GM19468 (cell line): ENCODE data around the gene ATP5F1D.

Source experiments
- ATAC-seq: cut with Tn5 transposase; IDR thresholded peaks from one replicate; pipeline ENCODE4 v1.9.1; 2021; ENCODE audit warnings: mild to moderate bottlenecking, moderate library complexity, moderate number of reproducible peaks; ENCODE audit not compliant: unreplicated experiment; ENCODE audit errors: extremely low read depth

ATP5F1D gene

GRCh38 chr19:1220477-1220930 is 21.0 kb upstream of the ATP5F1D start:
- ATAC-seq, result no peak

DNA sequence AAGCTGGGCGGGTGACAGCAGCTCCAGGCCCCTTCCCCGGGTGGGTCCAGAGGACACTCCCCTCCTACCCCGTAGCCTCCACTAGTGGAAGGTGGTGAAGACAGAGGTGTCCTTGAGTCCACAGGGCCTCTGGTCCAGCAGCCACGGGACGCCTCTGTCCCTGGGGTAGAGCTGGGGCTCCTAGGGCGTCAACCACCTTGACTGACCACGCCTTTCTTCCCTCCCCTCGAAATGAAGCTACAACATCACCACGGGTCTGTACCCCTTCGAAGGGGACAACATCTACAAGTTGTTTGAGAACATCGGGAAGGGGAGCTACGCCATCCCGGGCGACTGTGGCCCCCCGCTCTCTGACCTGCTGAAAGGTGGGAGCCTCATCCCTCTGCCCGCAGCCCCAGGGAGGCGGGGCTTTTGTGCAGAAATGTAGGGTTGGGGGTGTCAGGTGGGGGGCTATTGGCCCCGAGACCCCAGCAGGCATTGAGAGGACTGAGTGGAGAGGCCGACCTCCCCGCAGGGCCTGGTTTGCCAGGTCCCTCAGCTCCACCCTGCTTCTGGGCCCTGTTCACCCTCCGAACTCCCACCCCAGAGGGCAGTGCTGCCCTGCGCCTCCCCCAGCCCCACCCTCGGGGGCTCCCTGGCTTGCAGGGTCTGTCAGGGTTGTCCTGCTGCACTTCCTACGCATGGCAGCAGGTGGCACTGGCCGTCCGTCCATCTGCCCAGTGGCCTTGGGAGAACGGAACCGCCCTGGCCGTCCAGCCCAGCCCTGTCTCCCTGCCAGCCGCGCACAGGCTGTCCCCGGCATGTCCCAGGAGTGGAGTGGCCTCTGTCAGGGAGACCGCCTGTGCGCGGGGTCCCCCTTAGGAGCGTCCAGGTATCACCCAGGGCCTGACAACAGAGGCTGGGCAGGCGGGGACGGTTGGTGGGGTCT is 20.3 kb upstream of the ATP5F1D start:
- no peak for ATAC-seq

DNA sequence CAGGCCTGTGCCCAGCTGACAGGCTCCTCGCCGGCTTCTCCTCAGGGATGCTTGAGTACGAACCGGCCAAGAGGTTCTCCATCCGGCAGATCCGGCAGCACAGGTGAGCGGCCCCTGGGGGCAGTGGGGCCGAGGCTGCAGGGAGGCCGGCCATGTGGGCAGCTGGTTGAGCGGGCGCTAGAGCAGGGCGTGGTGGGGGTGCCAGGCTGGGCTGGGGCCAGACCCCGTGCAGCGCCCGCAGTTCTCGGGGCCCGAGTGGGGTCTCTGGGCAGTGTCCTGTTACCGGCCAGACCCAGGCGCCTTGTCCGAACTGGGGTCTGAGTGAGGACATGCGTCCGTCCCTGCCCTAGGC is 19.7 kb upstream of the ATP5F1D start:
- ATAC-seq, result no peak

DNA sequence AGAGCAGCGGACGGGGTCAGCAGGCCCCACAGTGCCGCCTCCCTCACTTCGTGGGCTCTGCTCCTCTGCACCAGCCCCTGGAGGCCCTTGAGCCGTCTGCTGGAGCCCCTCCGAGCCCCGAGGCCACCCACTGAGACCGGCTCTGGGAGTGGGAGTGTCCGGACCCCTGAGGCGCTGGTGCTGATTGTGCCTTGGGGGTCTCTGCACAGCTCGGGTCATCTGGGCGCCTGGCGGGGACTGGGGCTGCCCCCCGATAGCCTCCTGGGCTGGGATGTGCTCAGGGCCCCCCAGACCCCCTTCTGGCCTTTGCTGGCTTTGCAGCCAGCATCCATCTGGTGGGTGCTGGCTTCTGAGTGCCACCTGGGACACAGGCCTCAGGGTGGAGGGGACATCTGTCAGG is 19.2 kb upstream of the ATP5F1D start:
- no peak for ATAC-seq

DNA sequence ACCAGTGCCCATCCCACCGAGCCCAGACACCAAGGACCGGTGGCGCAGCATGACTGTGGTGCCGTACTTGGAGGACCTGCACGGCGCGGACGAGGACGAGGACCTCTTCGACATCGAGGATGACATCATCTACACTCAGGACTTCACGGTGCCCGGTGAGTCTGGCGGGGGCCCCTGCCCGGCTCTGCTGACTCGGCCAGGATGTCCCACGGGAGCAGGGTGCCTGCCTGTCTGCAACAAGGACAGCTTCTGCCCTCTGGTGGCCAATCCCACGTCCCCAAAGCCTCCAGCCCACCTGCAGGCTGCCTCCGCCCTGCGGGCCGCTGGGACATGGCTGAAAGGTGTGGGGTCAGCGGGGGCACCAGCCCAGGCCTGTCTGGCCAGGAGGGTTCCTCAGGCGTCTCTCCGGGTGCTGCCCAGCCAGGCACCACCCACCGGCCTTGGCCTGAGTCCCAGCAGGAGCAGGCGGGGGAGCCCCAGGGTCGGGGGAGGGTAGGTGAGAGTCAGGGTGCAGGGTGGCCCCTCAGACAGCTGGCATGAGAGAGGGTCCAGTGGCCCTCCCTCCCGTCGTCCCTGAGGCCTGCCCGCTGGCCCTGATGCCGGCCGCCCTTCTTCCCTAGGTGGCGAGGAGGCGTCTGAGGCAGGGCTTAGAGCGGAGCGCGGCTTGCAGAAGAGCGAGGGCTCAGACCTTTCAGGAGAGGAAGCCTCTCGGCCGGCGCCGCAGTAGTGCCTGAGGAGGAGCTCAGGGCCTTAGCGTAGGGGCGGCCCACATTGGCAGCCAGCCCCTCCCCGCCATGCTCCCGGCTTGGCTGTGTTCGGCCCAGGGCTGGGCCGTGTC is 18.3 kb upstream of the ATP5F1D start:
- no peak for ATAC-seq

- ATAC-seq, result no peak
These were observed 17.3 kb upstream of the ATP5F1D start for GRCh38 chr19:1224047-1224825.

DNA sequence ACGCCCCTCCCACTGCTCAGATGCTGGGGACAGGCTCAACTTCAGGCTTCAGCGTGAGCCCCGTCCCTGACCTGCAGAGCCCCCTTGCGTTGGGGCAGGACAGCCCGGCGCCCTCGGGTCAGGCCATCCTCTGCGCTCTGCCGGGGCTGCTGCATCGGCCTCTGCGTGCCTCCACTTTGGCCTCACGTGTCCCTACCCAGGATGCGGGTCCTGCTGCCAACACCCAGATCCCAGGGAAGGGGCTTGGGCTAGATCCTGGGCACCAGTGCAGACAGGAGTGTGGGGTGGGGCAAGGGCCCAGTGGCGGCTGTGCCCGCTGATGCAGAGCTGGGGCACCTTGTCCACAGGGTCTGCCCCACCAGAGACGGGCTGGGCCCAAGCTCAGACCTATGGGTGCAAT is 16.7 kb upstream of the ATP5F1D start:
- ATAC-seq, result no peak

- ATAC-seq, result no peak
These were observed 15.9 kb upstream of the ATP5F1D start for GRCh38 chr19:1225440-1226226.

- ATAC-seq, result no peak
These were observed 15.4 kb upstream of the ATP5F1D start for GRCh38 chr19:1226227-1226518.

- no peak for ATAC-seq
These were observed 14.8 kb upstream of the ATP5F1D start for GRCh38 chr19:1226522-1227303.

DNA sequence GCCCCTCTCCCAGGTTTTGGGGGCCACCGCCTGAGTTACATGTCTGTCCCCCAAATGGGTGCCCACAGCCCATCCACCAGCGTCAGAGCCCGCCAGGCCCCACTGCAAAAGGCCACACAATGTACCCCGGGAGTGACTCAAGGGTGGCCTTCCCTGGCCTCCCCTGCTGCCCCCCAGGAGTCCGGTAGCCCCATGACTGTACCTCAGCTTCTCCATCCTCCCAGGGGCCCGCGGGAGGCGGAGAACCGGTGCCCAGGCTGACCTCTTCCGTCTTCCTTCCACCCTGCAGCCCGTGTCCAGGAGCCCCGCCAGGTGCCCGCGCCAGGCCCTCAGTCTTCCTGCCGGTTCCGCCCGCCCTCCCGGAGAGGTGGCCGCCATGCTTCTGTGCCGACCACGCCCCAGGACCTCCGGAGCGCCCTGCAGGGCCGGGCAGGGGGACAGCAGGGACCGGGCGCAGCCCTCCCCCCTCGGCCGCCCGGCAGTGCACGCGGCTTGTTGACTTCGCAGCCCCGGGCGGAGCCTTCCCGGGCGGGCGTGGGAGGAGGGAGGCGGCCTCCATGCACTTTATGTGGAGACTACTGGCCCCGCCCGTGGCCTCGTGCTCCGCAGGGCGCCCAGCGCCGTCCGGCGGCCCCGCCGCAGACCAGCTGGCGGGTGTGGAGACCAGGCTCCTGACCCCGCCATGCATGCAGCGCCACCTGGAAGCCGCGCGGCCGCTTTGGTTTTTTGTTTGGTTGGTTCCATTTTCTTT is 14.1 kb upstream of the ATP5F1D start:
- no peak for ATAC-seq

- ATAC-seq, result no peak
These were observed 13.2 kb upstream of the ATP5F1D start for GRCh38 chr19:1228161-1228957.

DNA sequence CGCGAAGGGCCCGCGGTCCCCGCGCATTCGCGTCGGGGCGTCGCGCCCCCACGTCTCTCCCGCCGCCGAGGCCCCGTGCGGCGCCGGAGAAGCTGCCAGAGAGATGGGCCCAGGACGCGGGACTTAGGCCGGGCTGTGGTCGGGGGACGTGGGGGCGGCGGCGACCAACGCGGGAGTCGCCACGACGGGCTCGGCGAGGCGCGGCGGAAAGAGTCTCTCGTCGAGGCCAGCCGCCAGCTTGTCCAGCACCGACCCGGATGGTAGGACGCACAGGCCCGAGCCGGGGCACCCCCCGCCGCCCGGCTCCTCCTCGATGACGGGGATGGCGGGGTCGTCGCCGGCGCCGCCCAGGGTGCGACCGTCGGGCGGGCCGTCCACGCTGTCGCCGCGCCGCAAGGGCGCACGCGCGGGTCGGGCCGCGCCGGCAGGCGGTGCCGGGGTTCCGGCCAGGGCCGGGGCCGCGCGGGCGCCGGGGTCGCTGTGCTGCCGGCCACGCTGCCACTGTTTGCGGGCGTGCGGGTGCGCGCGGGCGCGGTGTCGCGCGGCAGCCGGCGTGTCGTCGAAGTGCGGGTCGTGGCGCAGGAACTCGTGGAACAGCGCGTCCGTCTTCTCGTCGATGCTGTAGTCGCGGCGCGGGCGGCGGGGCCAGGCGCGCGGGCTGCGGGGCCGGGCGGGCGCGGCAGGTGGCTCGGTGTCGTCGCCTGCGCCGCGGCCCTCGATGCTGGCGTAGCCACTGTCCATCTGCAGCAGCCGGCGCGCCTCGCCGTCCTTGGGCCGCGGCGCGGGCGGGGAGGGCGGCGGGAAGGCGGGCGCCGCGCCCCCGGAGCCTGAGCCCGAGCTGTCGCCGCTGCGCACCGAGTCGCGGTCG is 12.3 kb upstream of the ATP5F1D start:
- ATAC-seq, result no peak

- no peak for ATAC-seq
These were observed 11.4 kb upstream of the ATP5F1D start for GRCh38 chr19:1229924-1230782.

DNA sequence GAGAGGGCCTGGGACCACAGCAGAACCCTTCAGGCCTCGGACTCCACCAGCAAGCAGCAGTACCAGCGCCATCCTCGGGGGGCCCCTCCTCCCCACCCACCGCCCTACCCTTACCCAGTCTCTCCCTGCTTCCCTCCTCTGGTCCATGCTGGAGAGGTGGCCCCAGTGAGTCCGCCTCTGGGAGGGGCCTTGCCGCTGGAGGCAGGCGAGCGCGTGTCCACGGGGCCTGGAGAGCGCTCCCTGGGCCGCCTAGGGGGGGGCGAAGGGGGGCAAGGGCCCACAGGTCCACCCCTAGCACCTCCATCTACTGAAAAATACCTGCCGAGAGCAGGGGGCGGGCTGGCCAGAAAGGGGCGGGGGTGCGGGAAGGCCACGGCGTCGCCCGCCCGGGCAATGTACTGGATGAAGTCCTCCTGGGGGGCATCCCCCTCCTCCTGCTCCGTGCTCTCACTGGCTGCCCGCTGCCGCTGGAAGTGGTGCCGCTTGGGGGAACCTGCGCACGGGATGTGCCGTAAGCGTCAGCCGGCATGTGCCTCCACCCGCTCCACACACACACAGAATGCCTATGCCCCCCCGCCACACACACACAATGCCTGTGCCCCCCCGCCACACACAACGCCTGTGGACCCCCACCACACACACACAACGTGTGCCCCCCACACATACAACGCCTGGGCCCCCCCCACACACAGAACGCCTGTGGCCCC is 10.6 kb upstream of the ATP5F1D start:
- ATAC-seq, result no peak
